Choroid plexus epithelial cell (primary cell): ENCODE data around the gene CCNJL.
A peak's percentile ranks its signal among the peaks of the same experiment; 100 is the strongest.
"Not testable (repeated sequence)": the region's sequence is repeated elsewhere in the genome, so short reads cannot be mapped to it uniquely, and the experiment has no call there.

Experiments
- DNase-seq: peaks from one replicate; pipeline ENCODE4 v3.0.0-alpha.2; 2010; ENCODE audit warnings: low read depth
- H3K4me3 ChIP-seq: 2 replicates; pipeline ENCODE4 v1.5.1; 2011; ENCODE audit warnings: low read depth, mild to moderate bottlenecking, control low read depth, low read length, moderate library complexity
- CTCF ChIP-seq: conservative IDR thresholded peaks from 2 replicates; pipeline ENCODE4 v1.5.1; 2011; ENCODE audit warnings: low read depth, mild to moderate bottlenecking, control low read depth, inconsistent platforms, low read length, moderate library complexity

The CCNJL gene

GRCh38 chr5:160349249-160349934 is 37.0 kb upstream of the CCNJL start:
- no peak overlapping the region for H3K4me3 ChIP-seq
- DNase-seq: no peak
- TF ChIP-seq CTCF: no peak

- no peak for TF ChIP-seq CTCF
- H3K4me3 ChIP-seq: no peak overlapping the region
- no peak for DNase-seq
Measured at GRCh38 chr5:160348080-160348479, 35.7 kb upstream of the CCNJL start.

- H3K4me3 ChIP-seq: no peak overlapping the region
- no peak for DNase-seq
- TF ChIP-seq CTCF: no peak
Measured at GRCh38 chr5:160347448-160347847, 35.1 kb upstream of the CCNJL start.

GRCh38 chr5:160342413-160342941 is 30.1 kb upstream of the CCNJL start:
- no peak for TF ChIP-seq CTCF
- DNase-seq: peak; percentile 50
- no peak overlapping the region for H3K4me3 ChIP-seq

GRCh38 chr5:160341309-160341870 is 29.0 kb upstream of the CCNJL start:
- no peak for DNase-seq
- no peak overlapping the region for H3K4me3 ChIP-seq
- TF ChIP-seq CTCF: no peak

- not testable (repeated sequence) for H3K4me3 ChIP-seq, DNase-seq
Measured at GRCh38 chr5:160340513-160340912, 28.1 kb upstream of the CCNJL start.

- no peak for TF ChIP-seq CTCF
- no peak overlapping the region for H3K4me3 ChIP-seq
- DNase-seq: no peak
Measured at GRCh38 chr5:160339406-160340130, 27.2 kb upstream of the CCNJL start.

- H3K4me3 ChIP-seq, DNase-seq: not testable (repeated sequence)
Measured at GRCh38 chr5:160334716-160335115, 22.4 kb upstream of the CCNJL start.
